ENCODE data around the gene LYRM1. TPM values are rescaled to one million over a fixed set of nuclear protein-coding genes. Genes with fewer than 3 reads are reported as not detected.

LYRM1 gene
- polyA plus RNA-seq, 3 donors from 2014 or later: 23.8 to 37.1 (median 36.4) TPM

- H3K4me3 Mint-ChIP-seq: no peak overlapping the region
- peaks cover 0 to 6% (median 3%) of the 10 kb centered on the region in 3 donors for H3K36me3 Mint-ChIP-seq
- peaks cover 0 to 1% (median 1%) of the 10 kb centered on the region in 3 donors for H3K27me3 Mint-ChIP-seq (ENCODE audit: low read depth in 3 of 3)
- H3K4me1 Mint-ChIP-seq: peaks cover 14 to 16% of the 10 kb centered on the region in 2 donors
- H3K27ac Mint-ChIP-seq: no peak overlapping the region
- DNase-seq: no peak
- no peaks in the 10 kb centered on the region for H3K9me3 Mint-ChIP-seq
These were observed 35.0 kb upstream of the LYRM1 start for GRCh38 chr16:20865420-20866131.

GRCh38 chr16:20866145-20866772, 34.3 kb upstream of the LYRM1 start:
- Mint-ChIP-seq H3K36me3 (peaks cover 0 to 4% (median 3%) of the 10 kb centered on the region in 3 donors), H3K27ac (peak overlapping the region in 1 of 6 donors; percentile 70), H3K4me3 (no peak overlapping the region), H3K4me1 (peaks cover 16 to 18% of the 10 kb centered on the region in 2 donors), H3K27me3 (ENCODE audit: low read depth in 3 of 3) (peaks cover 0 to 1% (median 1%) of the 10 kb centered on the region in 3 donors), H3K9me3 (no peaks in the 10 kb centered on the region)
- DNase-seq: no peak

DNA sequence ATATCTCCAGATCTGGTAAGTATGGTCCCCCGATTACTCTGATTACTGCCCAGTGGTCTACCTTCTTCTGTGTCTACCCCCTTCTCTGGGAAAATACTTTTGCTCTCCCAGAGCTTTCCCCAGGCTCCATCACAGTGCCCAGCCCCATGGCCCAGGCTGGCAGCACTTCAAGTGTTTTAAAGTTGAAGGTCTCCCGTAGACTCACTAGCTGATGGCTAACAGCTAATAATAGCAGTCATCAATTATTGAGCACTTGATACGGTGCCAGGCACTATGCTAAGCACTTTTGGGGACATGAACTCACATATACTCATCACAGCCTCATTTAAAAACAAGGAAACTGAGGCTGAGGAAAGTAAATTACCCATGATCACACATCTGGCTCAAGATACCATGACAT, 33.8 kb upstream of the LYRM1 start:
- Mint-ChIP-seq H3K4me3 (no peak overlapping the region), H3K9me3 (no peaks in the 10 kb centered on the region), H3K36me3 (peaks cover 0 to 4% (median 0%) of the 10 kb centered on the region in 3 donors), H3K27me3 (ENCODE audit: low read depth in 3 of 3) (peaks cover 0 to 1% (median 1%) of the 10 kb centered on the region in 3 donors), H3K27ac (peak overlapping the region in 1 of 6 donors; percentile 6), H3K4me1 (peaks cover 16 to 22% of the 10 kb centered on the region in 2 donors)
- DNase-seq: no peak

DNA sequence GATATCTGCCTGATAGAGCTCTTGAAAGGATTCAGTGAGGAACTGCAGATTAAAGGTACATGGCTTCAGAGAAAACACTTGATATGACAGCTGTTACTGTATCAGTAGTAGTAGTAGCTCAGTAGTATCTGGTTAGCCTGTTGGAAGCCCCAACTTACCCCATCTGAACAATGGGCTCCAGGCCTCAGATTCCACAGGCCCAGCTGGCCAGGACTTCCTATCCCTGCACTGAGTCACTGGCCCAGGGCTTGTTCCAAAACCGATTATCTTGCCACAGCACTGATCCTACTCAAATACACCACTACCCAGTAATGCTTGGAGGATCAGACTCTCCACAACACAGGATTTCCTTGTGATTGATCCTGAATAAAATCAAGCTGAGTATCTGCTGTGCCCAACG, 33.0 kb upstream of the LYRM1 start:
- Mint-ChIP-seq H3K9me3 (no peaks in the 10 kb centered on the region), H3K4me3 (no peak overlapping the region), H3K4me1 (peaks cover 20 to 28% of the 10 kb centered on the region in 2 donors), H3K36me3 (no peaks in the 10 kb centered on the region), H3K27me3 (ENCODE audit: low read depth in 3 of 3) (peaks cover 0 to 1% (median 1%) of the 10 kb centered on the region in 3 donors), H3K27ac (peak overlapping the region in 1 of 6 donors; percentile 21)
- DNase-seq: no peak

- no peak overlapping the region for H3K27ac Mint-ChIP-seq
These were observed 31.7 kb upstream of the LYRM1 start for GRCh38 chr16:20868890-20869289.

DNA sequence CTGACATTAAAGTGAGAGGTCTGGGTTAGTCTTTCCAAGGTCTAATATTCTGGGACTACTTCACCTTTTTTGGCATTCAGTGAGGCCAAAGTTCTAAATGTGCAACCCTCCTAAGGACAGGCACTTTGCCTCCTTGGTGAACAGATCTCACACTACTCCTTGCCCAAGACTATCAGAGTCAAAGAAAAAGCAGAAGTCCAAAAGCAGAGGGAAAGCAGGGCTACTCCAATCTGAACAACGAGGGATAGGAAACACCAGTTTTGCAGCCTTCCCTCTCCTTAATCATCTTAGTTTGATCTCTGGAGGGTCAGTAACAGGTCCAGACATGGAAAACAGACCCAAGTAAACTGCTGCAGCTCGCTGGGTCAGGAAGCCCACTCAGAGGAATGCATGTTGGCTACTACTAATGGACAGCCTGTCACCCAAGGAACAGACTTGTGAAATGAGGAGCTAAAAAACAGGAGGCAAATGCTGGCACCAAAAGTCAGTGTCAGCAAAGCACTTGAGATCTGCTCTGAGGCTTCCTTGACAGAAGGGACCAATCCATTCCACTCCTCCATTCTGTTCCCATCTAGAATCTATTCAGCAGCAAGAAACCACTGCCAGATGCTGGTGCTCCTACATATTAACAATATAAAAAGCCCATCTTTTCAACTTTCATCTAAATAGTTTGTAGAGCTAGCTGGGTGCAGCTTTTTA, 30.3 kb upstream of the LYRM1 start:
- Mint-ChIP-seq H3K36me3 (no peaks in the 10 kb centered on the region), H3K9me3 (no peaks in the 10 kb centered on the region), H3K4me3 (no peak overlapping the region), H3K4me1 (peaks cover 35 to 51% of the 10 kb centered on the region in 2 donors), H3K27ac (no peak overlapping the region), H3K27me3 (ENCODE audit: low read depth in 3 of 3) (peaks cover 0 to 1% (median 1%) of the 10 kb centered on the region in 3 donors)
- no peak for DNase-seq

More at GRCh38 chr16:20868890-20869289, 31.7 kb upstream of the LYRM1 start:
- Mint-ChIP-seq H3K4me3 (no peak overlapping the region), H3K36me3 (no peaks in the 10 kb centered on the region), H3K9me3 (no peaks in the 10 kb centered on the region), H3K27me3 (ENCODE audit: low read depth in 3 of 3) (peaks cover 0 to 1% (median 1%) of the 10 kb centered on the region in 3 donors), H3K4me1 (peaks cover 27 to 37% of the 10 kb centered on the region in 2 donors)
- no peak for DNase-seq

GRCh38 chr16:20871258-20871657, 29.3 kb upstream of the LYRM1 start:
- no peak for DNase-seq
- Mint-ChIP-seq H3K9me3 (no peaks in the 10 kb centered on the region), H3K36me3 (no peaks in the 10 kb centered on the region), H3K4me1 (peaks cover 40 to 56% of the 10 kb centered on the region in 2 donors), H3K27ac (no peak overlapping the region), H3K4me3 (no peak overlapping the region), H3K27me3 (ENCODE audit: low read depth in 3 of 3) (peaks cover 0 to 1% (median 1%) of the 10 kb centered on the region in 3 donors)

DNA sequence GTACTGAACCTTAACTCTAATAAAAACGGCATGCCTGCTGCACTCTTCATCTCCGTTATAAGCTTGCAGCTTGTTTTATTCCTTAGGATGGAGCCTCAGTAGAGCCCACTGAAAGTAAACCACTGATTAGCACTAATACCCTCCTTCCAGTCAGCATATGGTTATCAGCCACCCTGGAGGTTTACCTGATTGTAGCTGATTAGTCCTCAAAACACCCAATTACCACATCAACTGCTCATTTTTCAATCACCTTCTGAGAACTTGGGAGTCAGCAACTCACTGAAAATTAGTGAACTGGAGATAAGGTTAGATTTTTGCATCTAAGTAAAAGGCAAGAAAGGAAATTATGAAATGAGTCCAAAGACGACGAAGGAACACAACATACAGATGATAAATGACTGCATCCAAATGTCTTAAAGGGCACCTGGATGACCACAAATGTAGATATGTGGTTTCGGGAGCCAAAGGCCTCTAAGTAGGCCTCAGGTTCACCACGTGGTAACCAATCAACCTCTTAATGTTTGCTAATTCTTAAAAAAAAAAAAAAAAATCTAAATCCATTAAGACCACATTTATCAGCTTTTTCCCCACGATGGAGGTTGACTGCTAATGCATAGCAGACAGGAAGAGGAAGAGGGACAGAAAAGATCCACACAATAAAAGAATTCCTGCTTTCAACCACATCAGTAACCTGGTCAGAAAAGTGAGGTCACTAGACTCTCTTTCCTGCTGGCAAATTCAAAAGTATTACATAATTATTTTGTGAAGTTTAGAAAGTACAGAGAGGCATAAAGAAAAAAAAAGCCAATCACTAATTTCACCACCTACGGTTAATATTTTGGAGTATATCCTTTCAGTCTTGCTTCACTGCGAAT, 28.4 kb upstream of the LYRM1 start:
- no peaks in the 10 kb centered on the region for H3K9me3 Mint-ChIP-seq
- peaks cover 0 to 1% (median 1%) of the 10 kb centered on the region in 3 donors for H3K27me3 Mint-ChIP-seq (ENCODE audit: low read depth in 3 of 3)
- peak overlapping the region in 3 of 6 donors; percentile 65 to 96 (median 69) for H3K27ac Mint-ChIP-seq
- no peaks in the 10 kb centered on the region for H3K36me3 Mint-ChIP-seq
- no peak for DNase-seq
- peaks cover 41 to 56% of the 10 kb centered on the region in 2 donors for H3K4me1 Mint-ChIP-seq
- no peak overlapping the region for H3K4me3 Mint-ChIP-seq

DNA sequence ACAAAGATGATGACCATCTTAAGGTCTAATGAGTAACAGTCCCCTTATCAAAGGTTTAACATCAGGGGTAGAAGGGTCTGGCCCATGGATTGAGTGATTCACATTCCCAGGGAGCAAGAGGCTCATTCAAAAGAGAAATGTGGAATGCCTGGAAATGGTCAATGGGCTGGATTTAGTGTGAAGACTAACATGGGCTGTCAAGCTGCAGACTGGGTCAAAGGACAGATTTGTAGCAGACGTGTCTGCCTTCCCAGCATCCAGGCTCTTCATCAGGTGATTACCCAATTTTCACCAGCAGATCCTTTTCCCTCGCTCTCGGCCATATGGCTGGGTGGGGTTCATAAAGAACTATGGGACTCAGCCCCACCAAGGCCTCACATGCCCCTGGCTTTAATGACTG, 27.2 kb upstream of the LYRM1 start:
- Mint-ChIP-seq H3K9me3 (no peaks in the 10 kb centered on the region), H3K27me3 (ENCODE audit: low read depth in 3 of 3) (peaks cover 0 to 1% (median 0%) of the 10 kb centered on the region in 3 donors), H3K27ac (peak overlapping the region; percentile 80 to 96 (median 90)), H3K4me1 (peaks cover 41 to 51% of the 10 kb centered on the region in 2 donors), H3K4me3 (peak overlapping the region in 3 of 5 donors; percentile 6 to 74 (median 38)), H3K36me3 (no peaks in the 10 kb centered on the region)
- no peak for DNase-seq

DNA sequence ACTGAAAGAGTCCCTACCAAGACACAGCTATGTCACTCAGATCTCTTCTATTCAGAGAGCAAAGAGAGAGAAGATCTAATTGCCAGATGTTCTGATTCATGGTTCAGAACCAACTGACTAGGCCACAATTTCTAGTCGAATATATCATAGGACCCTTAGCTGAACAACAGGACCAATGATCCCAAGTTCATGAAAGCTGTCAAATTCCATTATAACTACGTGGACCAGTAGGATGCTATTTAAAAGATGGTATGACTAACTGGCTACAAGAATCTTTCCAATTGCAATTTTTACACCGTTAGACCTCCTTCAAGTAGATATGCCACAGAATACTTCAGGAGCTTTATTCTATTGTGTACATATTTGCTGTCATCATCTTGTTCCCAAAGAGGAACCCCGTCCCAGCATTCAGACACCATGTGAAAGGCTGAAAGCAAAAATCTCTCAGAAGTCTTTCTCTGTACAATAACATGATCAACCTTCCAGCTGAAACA, 26.4 kb upstream of the LYRM1 start:
- H3K36me3 Mint-ChIP-seq: no peaks in the 10 kb centered on the region
- no peaks in the 10 kb centered on the region for H3K9me3 Mint-ChIP-seq
- H3K27ac Mint-ChIP-seq: peak overlapping the region; percentile 80 to 96 (median 90)
- peak overlapping the region; percentile 67 to 74 (median 71) for H3K4me3 Mint-ChIP-seq
- peaks cover 41 to 51% of the 10 kb centered on the region in 2 donors for H3K4me1 Mint-ChIP-seq
- no peak for DNase-seq
- H3K27me3 Mint-ChIP-seq (ENCODE audit: low read depth in 3 of 3): peaks cover 0 to under 1% (median 0%) of the 10 kb centered on the region in 3 donors

GRCh38 chr16:20875355-20875650, 25.3 kb upstream of the LYRM1 start:
- H3K27me3 Mint-ChIP-seq (ENCODE audit: low read depth in 3 of 3): no peaks in the 10 kb centered on the region
- DNase-seq: no peak
- no peaks in the 10 kb centered on the region for H3K36me3 Mint-ChIP-seq
- no peaks in the 10 kb centered on the region for H3K9me3 Mint-ChIP-seq
- H3K27ac Mint-ChIP-seq: peak overlapping the region; percentile 17 to 96 (median 62)
- H3K4me1 Mint-ChIP-seq: peaks cover 36 to 54% of the 10 kb centered on the region in 2 donors
- H3K4me3 Mint-ChIP-seq: peak overlapping the region in 2 of 5 donors; percentile 7 to 8

DNA sequence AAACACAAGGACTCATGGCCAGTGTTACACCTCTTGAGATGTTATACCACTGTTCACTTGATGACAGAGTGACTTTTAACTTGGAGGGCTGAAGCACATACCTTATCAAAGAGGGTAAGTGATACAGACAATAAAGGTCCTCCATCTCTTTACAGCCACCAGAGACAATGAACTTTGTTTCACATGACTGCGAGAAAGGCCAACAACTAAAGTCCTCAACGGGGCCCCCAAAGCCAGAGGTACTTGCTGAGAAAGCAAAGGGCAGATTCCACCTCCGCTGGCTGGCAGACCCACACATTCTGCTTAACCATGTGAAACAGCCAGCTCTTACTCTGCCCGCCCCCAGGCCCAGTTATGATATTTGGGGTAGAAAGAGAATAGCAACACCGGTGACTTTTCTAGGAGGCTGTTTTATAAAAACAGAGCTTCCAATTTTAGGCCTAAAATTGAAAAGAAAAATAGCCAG, 21.9 kb upstream of the LYRM1 start:
- H3K9me3 Mint-ChIP-seq: no peaks in the 10 kb centered on the region
- no peak overlapping the region for H3K4me3 Mint-ChIP-seq
- no peak for DNase-seq
- peaks cover 23 to 30% of the 10 kb centered on the region in 2 donors for H3K4me1 Mint-ChIP-seq
- H3K27ac Mint-ChIP-seq: peak overlapping the region in 1 of 6 donors; percentile 46
- no peaks in the 10 kb centered on the region for H3K36me3 Mint-ChIP-seq
- no peaks in the 10 kb centered on the region for H3K27me3 Mint-ChIP-seq (ENCODE audit: low read depth in 3 of 3)
